H1 (cell line): ENCODE results near the gene TCF4. TPM values are rescaled to one million over a fixed set of nuclear protein-coding genes. Genes with fewer than 3 reads are reported as not detected.

ENCODE experiments used
- CTCF ChIA-PET: fragments of 300-600 bp; sonication (Branson Sonifier 250); formaldehyde crosslinking; loops from one replicate; lab custom pipeline; 2021; ENCODE audit not compliant: partially characterized antibody; lab: Charles Lee
- POLR2A ChIA-PET: fragments of 300-600 bp; sonication (Branson Sonifier 250); formaldehyde crosslinking; loops from one replicate; lab custom pipeline; 2021; ENCODE audit warnings: inconsistent platforms; ENCODE audit not compliant: partially characterized antibody; lab: Charles Lee
- DNase-seq, 2 experiments: peaks; one replicate each; pipeline versions ENCODE4 v3.0.0 to v3.0.0-alpha.2; 2010 to 2022; ENCODE audit warnings: low spot score in 2 of 2, low read depth in 1 of 2, mixed read lengths in 1 of 2
- FAIRE-seq: peaks from 2 replicates; lab custom pipeline; 2011; peaks lifted over from hg19 to GRCh38; lab: Jason Lieb, UNC
- H2AFZ ChIP-seq: 2 replicates; pipeline ENCODE4 v1.8.1; 2012; ENCODE audit warnings: low read length, inconsistent platforms
- H2AK5ac ChIP-seq: 2 replicates; pipeline ENCODE4 v1.6.1; 2013; ENCODE audit warnings: low read depth, low read length
- H2BK120ac ChIP-seq: replicated peaks from 2 replicates; pipeline ENCODE3; 2013; ENCODE audit warnings: low read depth, low read length, inconsistent platforms
- H2BK12ac ChIP-seq: 2 replicates; pipeline ENCODE4 v1.6.1; 2013; ENCODE audit warnings: low read depth, low read length
- H2BK15ac ChIP-seq: 2 replicates; pipeline ENCODE4 v1.6.1; 2013; ENCODE audit warnings: low read length
- H2BK20ac ChIP-seq: 2 replicates; pipeline ENCODE4 v1.6.1; 2013; ENCODE audit warnings: low read length
- H2BK5ac ChIP-seq: 2 replicates; pipeline ENCODE4 v1.6.1; 2013; ENCODE audit warnings: low read depth, low read length
- H3K14ac ChIP-seq: 2 replicates; pipeline ENCODE4 v1.6.1; 2013; ENCODE audit warnings: inconsistent platforms; ENCODE audit not compliant: insufficient read length
- H3K18ac ChIP-seq: 2 replicates; pipeline ENCODE4 v1.6.1; 2013; ENCODE audit warnings: low read length; ENCODE audit errors: extremely low read depth
- H3K23ac ChIP-seq: 2 replicates; pipeline ENCODE4 v1.6.1; 2013; ENCODE audit warnings: inconsistent platforms; ENCODE audit not compliant: insufficient read length
- H3K23me2 ChIP-seq: 2 replicates; pipeline ENCODE4 v1.6.1; 2013; ENCODE audit warnings: low read depth, low read length
- H3K27ac ChIP-seq: 2 replicates; pipeline ENCODE4 v1.6.1; 2011; ENCODE audit warnings: low read depth, low read length, inconsistent platforms
- H3K27me3 ChIP-seq, 4 experiments: replicated peaks in 1 of 4; 1 replicate in 1 of 4; 2 replicates in 3 of 4; pipeline versions ENCODE4 v1.6.1 to v1.8.1; 2011 to 2013; ENCODE audit warnings: low read length in 3 of 4, mild to moderate bottlenecking in 3 of 4, inconsistent platforms in 2 of 4, mixed read lengths in 2 of 4, moderate library complexity in 1 of 4; ENCODE audit not compliant: control insufficient read depth in 3 of 4, insufficient read depth in 3 of 4; ENCODE audit errors: extremely low read depth in 1 of 4
- H3K36me3 ChIP-seq, 4 experiments: 2 replicates each; pipeline versions ENCODE4 v1.6.1 to v1.8.1; 2011 to 2013; ENCODE audit warnings: mild to moderate bottlenecking in 4 of 4, low read length in 3 of 4, moderate library complexity in 2 of 4, control low read depth in 1 of 4, inconsistent platforms in 1 of 4; ENCODE audit not compliant: insufficient read depth in 4 of 4, control insufficient read depth in 2 of 4
- H3K4ac ChIP-seq: replicated peaks from 2 replicates; pipeline ENCODE3; 2013; ENCODE audit warnings: low read length, low read depth, mixed read lengths, inconsistent platforms; ENCODE audit not compliant: insufficient read length
- H3K4me1 ChIP-seq, 4 experiments: replicated peaks in 1 of 4; 1 replicate in 1 of 4; 2 replicates in 3 of 4; pipeline versions ENCODE4 v1.6.1 to v1.8.1; 2011 to 2013; ENCODE audit warnings: low read length in 3 of 4, inconsistent platforms in 2 of 4, mixed read lengths in 1 of 4; ENCODE audit not compliant: insufficient read depth in 4 of 4, control insufficient read depth in 3 of 4
- H3K4me2 ChIP-seq, 2 experiments: 2 replicates each; pipeline versions ENCODE4 v1.6.1 to v1.8.1; 2011 to 2013; ENCODE audit warnings: low read depth in 2 of 2, low read length in 2 of 2, control low read depth in 1 of 2, inconsistent platforms in 1 of 2, mild to moderate bottlenecking in 1 of 2; ENCODE audit not compliant: insufficient read depth in 1 of 2
- H3K4me3 ChIP-seq, 4 experiments: fragments of 200-600, 300-600 bp in 1 of 4; sonication (generic), shearing (Covaris generic), sonication (Bioruptor Twin) in 1 of 4; 2 replicates each; pipeline versions ENCODE4 v1.5.1 to v1.8.1; 2011 to 2016; ENCODE audit warnings: low read length in 4 of 4, low read depth in 3 of 4, control low read depth in 2 of 4, inconsistent platforms in 2 of 4, mild to moderate bottlenecking in 2 of 4, mixed read lengths in 1 of 4, moderate library complexity in 1 of 4; ENCODE audit not compliant: insufficient read depth in 2 of 4; ENCODE audit errors: extremely low read depth in 1 of 4
- H3K56ac ChIP-seq: replicated peaks from 2 replicates; pipeline ENCODE3; 2013; ENCODE audit warnings: low read depth, mild to moderate bottlenecking, mixed read lengths, low read length, inconsistent platforms; ENCODE audit not compliant: insufficient read length
- H3K79me1 ChIP-seq: 2 replicates; pipeline ENCODE4 v1.6.1; 2013; ENCODE audit warnings: low read depth, low read length, control low read depth
- H3K79me2 ChIP-seq, 2 experiments: 2 replicates each; pipeline versions ENCODE4 v1.6.1 to v1.8.1; 2012 to 2013; ENCODE audit warnings: low read length in 2 of 2, mild to moderate bottlenecking in 2 of 2, inconsistent platforms in 1 of 2; ENCODE audit not compliant: insufficient read depth in 2 of 2, control insufficient read depth in 1 of 2
- H3K9ac ChIP-seq, 4 experiments: replicated peaks in 1 of 4; 1 replicate in 1 of 4; 2 replicates in 3 of 4; pipeline versions ENCODE4 v1.6.1 to v1.8.1; 2011 to 2013; ENCODE audit warnings: low read depth in 3 of 4, low read length in 3 of 4, control low read depth in 2 of 4, mild to moderate bottlenecking in 2 of 4, moderate library complexity in 2 of 4, inconsistent platforms in 1 of 4; ENCODE audit errors: extremely low read depth in 1 of 4
- H3K9me3 ChIP-seq, 2 experiments: 2 replicates each; pipeline versions ENCODE4 v1.6.1 to v1.8.1; 2012 to 2013; ENCODE audit warnings: mild to moderate bottlenecking in 2 of 2, moderate library complexity in 2 of 2, control low read depth in 1 of 2, inconsistent platforms in 1 of 2, low read depth in 1 of 2, low read length in 1 of 2, mixed read lengths in 1 of 2; ENCODE audit not compliant: insufficient read depth in 2 of 2
- H4K20me1 ChIP-seq, 2 experiments: replicated peaks in 1 of 2; 2 replicates each; pipeline versions ENCODE3 to v1.8.1; 2011 to 2013; ENCODE audit warnings: inconsistent platforms in 2 of 2, low read length in 2 of 2, mild to moderate bottlenecking in 1 of 2; ENCODE audit not compliant: insufficient read depth in 2 of 2, control insufficient read depth in 1 of 2
- H4K5ac ChIP-seq: 2 replicates; pipeline ENCODE4 v1.6.1; 2013; ENCODE audit warnings: low read length, low read depth, mixed read lengths, inconsistent platforms; ENCODE audit not compliant: insufficient read length
- H4K8ac ChIP-seq: 2 replicates; pipeline ENCODE4 v1.8.0; 2013; ENCODE audit warnings: mild to moderate bottlenecking, moderate library complexity, low read length, inconsistent platforms; ENCODE audit not compliant: insufficient read depth; ENCODE audit errors: extremely low read depth
- H4K91ac ChIP-seq: replicated peaks from 2 replicates; pipeline ENCODE3; 2013; ENCODE audit warnings: low read length, mixed read lengths, inconsistent platforms; ENCODE audit not compliant: insufficient read length
- ASH2L ChIP-seq: fragments of 200-600, 300-600 bp; sonication (generic); IDR thresholded peaks from one replicate; pipeline ENCODE4 v1.7.1; 2017; ENCODE audit warnings: low read length
- BRCA1 ChIP-seq: IDR thresholded peaks from 2 replicates; pipeline ENCODE4 v1.6.1; 2012; ENCODE audit warnings: low read depth, low read length, improper control_type of control experiment
- EZH2 ChIP-seq: fragments of 200-600 bp; sonication (generic); IDR thresholded peaks from 2 replicates; pipeline ENCODE4 v1.7.1; 2012; ENCODE audit warnings: low read depth, mild to moderate bottlenecking, moderate library complexity, low read length, inconsistent platforms; ENCODE audit not compliant: severe bottlenecking
- FOSL1 ChIP-seq: IDR thresholded peaks from 2 replicates; pipeline ENCODE4 v1.6.1; 2011; ENCODE audit warnings: mild to moderate bottlenecking, low read depth, low read length, moderate library complexity; ENCODE audit not compliant: insufficient read depth
- RFX5 ChIP-seq: IDR thresholded peaks from 2 replicates; pipeline ENCODE4 v1.6.1; 2011; ENCODE audit warnings: low read depth, low read length, improper control_type of control experiment, borderline replicate concordance
- RXRA ChIP-seq: IDR thresholded peaks from 2 replicates; pipeline ENCODE4 v1.6.1; 2011; ENCODE audit warnings: low read depth, mild to moderate bottlenecking, low read length, moderate library complexity; ENCODE audit not compliant: insufficient read depth
- SAP30 ChIP-seq: fragments of 300-600 bp; sonication (generic); IDR thresholded peaks from 2 replicates; pipeline ENCODE4 v1.7.1; 2012; ENCODE audit warnings: low read length, moderate library complexity, mild to moderate bottlenecking, inconsistent platforms; ENCODE audit not compliant: insufficient read depth, insufficient replicate concordance
- SP1 ChIP-seq: IDR thresholded peaks from 2 replicates; pipeline ENCODE4 v1.6.1; 2011; ENCODE audit warnings: low read depth, low read length
- WGBS, 2 experiments: shearing (Covaris generic) in 1 of 2; methylation state at CpG; one replicate each; pipeline versions ENCODE4 v1.1.6 to v1.1.7; 2013 to 2015; ENCODE audit warnings: low lambda C conversion rate in 2 of 2, mixed read lengths in 2 of 2, inconsistent platforms in 1 of 2, low coverage in 1 of 2, missing lambda C conversion rate in 1 of 2; ENCODE audit not compliant: insufficient replicate concordance in 2 of 2, insufficient coverage in 1 of 2, insufficient read length in 1 of 2; ENCODE audit errors: extremely low coverage in 1 of 2, missing lambda C conversion rate in 1 of 2; 5-methylcytosine and 5-hydroxymethylcytosine counted together
- polyA plus RNA-seq, 7 experiments: library from polyadenylated mRNA; depleted of rRNA in 3 of 7; stranded (reverse) in 5 of 7; unstranded in 2 of 7; fragments of >200 nt in 5 of 7; fragments of 200-250 nt in 2 of 7; gene quantifications; 1 replicate in 5 of 7; 2 replicates in 1 of 7; 4 replicates in 1 of 7; pipeline versions ENCODE4 v1.2.1 to v1.2.3, GENCODE V29; 2011 to 2013; ENCODE audit warnings: missing spikeins in 2 of 7, mixed read lengths in 2 of 7
- total RNA-seq: library from RNA; stranded (reverse); fragmentation: NEBNext Ultra II Directional; extraction: Animal tissue kit (Norgen Biotek cat#: 25700); gene quantifications from 2 replicates; pipeline ENCODE4 v1.2.1, GENCODE V29; 2021
- TF ChIP-seq, protein P1 (sequence below), 3 experiments: IDR thresholded peaks; 1 replicate in 2 of 3; 2 replicates in 1 of 3; pipeline versions ENCODE4 v1.5.1 to v1.6.1; 2011; ENCODE audit warnings: low read length in 3 of 3, mild to moderate bottlenecking in 3 of 3, inconsistent platforms in 2 of 3, low read depth in 1 of 3, moderate library complexity in 1 of 3; ENCODE audit not compliant: insufficient read depth in 1 of 3; ENCODE audit errors: control extremely low read depth in 1 of 3

The TCF4 gene
- total and polyA plus RNA-seq, 2 of the 8 experiments (the other 6 are each of a cell fraction or from before 2014, with no cell fraction given), result 59.3 to 118 TPM

GRCh38 chr18:55500316-55501086, 87.5 kb downstream of the TCF4 start:
- H3K56ac ChIP-seq, result no peak overlapping the region
- H3K27me3 ChIP-seq, result no peaks in the 10 kb centered on the region
- no peak overlapping the region for H4K8ac ChIP-seq
- H3K27ac ChIP-seq, result no peak overlapping the region
- POLR2A ChIA-PET, result interaction anchor here (1.1 to 1.6 kb wide), 2 partner anchors 14 to 234 kb away, joined by 3 to 4 read pairs; no protein-coding TSS in a partner anchor
- no peak overlapping the region for H2BK120ac ChIP-seq
- H3K4me2 ChIP-seq, result no peak overlapping the region
- no peak for FAIRE-seq
- no peaks in the 10 kb centered on the region for H3K23me2 ChIP-seq
- H3K18ac ChIP-seq, result no peak overlapping the region
- H3K79me2 ChIP-seq, result peaks cover 5 to 92% of the 10 kb centered on the region in 2 experiments; a peak in 3 of 4 replicates
- H3K23ac ChIP-seq, result no peak overlapping the region
- no peak overlapping the region for H3K14ac ChIP-seq
- H3K9ac ChIP-seq, result no peak overlapping the region
- H4K5ac ChIP-seq, result no peak overlapping the region
- DNase-seq, result no peak
- H2BK15ac ChIP-seq, result no peak overlapping the region
- H4K91ac ChIP-seq, result no peak overlapping the region
- no peaks in the 10 kb centered on the region; a peak in 1 of 8 replicates for H3K36me3 ChIP-seq
- H3K4me3 ChIP-seq, result peak overlapping the region in 1 of 4 experiments; percentile 1; a peak in 1 of 8 replicates
- H2BK12ac ChIP-seq, result no peak overlapping the region
- whole genome bisulfite sequencing, 2 experiments, result 71% methylated on average over 4 of the region's 4 CpGs; no CpG with 5 or more reads in 1 of the 2 experiments
- no peak overlapping the region for H2BK20ac ChIP-seq
- H2AK5ac ChIP-seq, result no peak overlapping the region
- H2BK5ac ChIP-seq, result no peak overlapping the region
- H3K9me3 ChIP-seq, result no peaks in the 10 kb centered on the region
- H3K4ac ChIP-seq, result no peak overlapping the region
- H3K79me1 ChIP-seq, result peaks cover 3% of the 10 kb centered on the region; the same call in 1 of the 2 replicates
- peaks cover 2 to 3% of the 10 kb centered on the region in 2 experiments for H4K20me1 ChIP-seq
- peaks cover 0 to 25% (median 12%) of the 10 kb centered on the region in 4 experiments; a peak in 3 of 7 replicates for H3K4me1 ChIP-seq
- CTCF ChIA-PET, result interaction anchor here (1.3 to 1.5 kb wide), 2 partner anchors 12 to 48 kb away, joined by 3 to 4 read pairs; no protein-coding TSS in a partner anchor
- no peak overlapping the region for H2AFZ ChIP-seq
- TF ChIP-seq RXRA (no peak), FOSL1 (no peak), SP1 (no peak), ASH2L (no peak), BRCA1 (no peak), SAP30 (no peak), RFX5 (no peak), EZH2 (no peak)
- TF ChIP-seq, protein P1, sequence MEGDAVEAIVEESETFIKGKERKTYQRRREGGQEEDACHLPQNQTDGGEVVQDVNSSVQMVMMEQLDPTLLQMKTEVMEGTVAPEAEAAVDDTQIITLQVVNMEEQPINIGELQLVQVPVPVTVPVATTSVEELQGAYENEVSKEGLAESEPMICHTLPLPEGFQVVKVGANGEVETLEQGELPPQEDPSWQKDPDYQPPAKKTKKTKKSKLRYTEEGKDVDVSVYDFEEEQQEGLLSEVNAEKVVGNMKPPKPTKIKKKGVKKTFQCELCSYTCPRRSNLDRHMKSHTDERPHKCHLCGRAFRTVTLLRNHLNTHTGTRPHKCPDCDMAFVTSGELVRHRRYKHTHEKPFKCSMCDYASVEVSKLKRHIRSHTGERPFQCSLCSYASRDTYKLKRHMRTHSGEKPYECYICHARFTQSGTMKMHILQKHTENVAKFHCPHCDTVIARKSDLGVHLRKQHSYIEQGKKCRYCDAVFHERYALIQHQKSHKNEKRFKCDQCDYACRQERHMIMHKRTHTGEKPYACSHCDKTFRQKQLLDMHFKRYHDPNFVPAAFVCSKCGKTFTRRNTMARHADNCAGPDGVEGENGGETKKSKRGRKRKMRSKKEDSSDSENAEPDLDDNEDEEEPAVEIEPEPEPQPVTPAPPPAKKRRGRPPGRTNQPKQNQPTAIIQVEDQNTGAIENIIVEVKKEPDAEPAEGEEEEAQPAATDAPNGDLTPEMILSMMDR (IDR thresholded peaks at IDR 0.05; ENCODE audit: control extremely low read depth in 1 of 3, insufficient read depth in 1 of 3, low read depth in 1 of 3, low read length in 3 of 3), result no peak
